ENCODE results near the gene CXCR2.
"Not testable (repeated sequence)": the region's sequence is repeated elsewhere in the genome, so short reads cannot be mapped to it uniquely, and the experiment has no call there.

CXCR2 gene

DNA sequence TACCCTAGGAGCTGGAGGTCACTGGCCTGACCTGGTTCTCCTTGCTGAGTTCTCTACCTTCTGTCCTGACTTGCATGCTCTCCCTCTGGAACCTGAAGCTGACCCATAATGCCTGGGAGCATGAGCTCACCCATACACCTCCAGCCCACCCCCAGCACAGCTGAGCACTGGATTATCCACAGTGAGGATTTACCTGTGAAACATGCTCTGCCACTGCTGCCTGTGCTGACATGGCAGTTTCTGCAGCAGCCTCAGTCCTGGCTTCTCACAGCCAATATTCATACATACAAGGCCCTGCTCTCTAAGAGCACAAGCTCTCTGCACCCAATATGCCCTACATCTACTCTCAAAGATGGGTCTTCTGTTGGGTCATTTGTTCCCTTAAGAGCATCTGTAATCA is 5.0 kb downstream of the CXCR2 start:
- no peak for DNase-seq

DNA sequence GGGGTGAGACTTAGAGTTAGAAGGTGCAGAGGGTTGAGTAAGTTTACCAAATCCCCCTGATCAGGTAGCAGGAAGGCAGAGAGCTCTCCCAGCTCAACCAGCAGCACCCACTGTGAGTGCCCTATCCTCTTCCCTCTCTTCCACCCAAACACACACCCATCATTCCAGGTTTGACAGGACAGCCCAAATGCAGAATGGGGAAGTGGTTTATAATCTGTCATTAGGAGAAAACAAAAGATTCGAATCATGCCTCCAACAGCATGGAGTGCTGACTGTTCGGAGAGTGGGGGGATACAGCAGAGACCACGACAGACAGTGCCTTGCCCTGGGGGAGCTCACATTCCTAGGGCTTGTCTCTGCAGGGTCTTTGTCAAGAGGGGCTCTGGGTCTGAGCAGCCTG is 11.7 kb downstream of the CXCR2 start:
- DNase-seq: no peak

DNA sequence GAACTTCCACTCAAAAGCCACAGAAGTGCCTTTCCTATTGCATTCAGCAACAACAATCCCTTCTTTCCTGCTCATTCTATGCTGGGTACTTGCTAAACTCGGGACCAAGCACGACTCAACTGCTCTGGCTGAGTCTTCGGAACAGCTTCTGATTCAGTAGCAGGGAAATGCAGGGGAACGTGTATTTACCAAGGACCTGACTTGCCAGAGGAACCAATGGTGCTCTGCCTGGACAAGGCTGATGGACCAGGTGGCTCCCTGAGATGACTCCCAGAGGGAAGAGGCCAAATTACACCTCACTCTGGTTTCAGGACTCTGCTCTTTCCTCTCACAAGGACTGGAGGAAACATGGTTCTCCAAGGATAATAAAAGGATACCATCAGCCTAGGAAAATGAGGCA is 12.2 kb downstream of the CXCR2 start:
- DNase-seq: no peak

DNA sequence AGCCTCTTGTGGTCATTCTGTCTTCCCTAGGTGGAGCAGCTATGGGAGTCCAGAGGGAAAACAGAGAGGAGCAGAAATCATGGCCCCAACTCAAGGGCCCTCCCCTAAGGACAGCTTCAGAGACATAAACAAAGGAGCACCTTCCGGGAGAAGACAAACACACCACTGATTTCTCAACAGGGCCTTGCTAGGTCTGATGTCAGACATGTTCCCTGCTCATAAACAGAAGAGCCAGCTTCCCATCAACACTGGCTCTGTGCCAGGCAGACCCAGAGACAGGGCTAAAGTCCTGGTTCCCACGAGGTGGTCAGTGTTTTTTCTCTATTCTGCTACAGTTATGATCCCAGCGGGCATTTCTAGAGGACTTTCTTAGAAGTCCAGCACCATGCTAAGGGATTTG is 19.3 kb downstream of the CXCR2 start:
- no peak for DNase-seq

DNA sequence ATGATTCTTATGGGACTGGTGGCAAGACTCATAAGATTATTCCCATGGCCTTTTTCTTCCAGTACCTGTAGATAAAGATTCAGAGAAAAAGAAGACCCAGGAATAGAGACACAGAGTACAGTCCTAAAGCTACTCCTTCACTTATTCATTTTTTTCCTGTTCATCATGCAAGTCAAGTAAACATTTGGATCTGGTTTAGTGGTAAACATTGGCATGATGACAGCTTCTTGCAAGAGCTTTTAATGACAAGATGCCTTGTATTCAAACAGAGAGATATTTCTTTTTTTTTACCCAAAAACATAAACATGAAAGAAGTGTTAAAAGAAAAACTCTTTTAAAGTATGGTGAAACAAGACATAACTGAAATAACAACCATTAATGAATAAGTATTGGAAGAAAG is 20.2 kb downstream of the CXCR2 start:
- no peak for DNase-seq

DNA sequence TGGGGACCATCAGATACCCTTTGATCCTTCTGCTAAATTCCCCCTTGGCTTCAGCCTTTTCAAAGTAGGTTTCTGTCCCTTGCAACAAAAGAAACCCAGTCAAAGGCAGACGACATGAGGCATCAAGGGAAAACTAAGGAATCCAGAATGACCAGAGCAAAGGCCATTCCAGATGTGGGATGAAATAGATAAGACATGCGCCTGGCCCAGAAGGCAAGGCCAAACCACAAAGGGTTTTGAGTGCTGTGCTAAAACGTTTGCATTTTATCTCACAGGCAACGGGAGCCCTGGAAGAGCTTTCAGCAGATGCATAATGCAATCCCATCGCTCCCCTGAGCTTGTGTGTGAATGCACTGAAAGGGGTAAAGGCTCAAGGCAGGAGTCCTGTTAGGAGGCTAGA is 23.3 kb downstream of the CXCR2 start:
- DNase-seq: no peak

DNA sequence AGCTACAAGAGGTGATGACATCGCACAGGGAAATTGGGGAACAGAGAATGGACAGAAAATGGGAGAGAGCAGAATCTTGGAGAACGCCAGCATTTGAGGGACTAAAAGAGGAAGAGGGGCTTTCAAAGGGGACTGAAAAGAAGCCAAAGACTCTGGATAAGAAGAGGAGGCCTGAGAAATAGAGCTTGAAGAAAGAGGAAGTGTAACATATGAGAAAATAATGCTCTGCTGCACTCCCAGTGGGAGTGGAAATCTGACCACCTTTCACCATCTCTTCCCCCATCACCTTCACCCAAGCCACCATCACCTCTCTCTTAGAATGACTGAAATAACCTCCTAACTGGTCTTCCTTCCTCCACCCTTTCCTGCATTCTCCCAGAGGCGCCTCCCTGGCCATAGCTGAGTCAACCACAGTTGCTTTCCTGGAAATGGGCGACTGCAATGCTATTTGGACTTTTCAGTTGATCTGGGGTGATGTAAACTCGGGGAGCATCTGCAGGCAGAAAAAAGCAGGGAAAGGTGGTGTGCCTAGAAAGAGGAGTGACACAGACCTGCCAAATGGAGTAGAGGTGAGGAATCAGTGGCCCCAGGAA is 24.1 kb downstream of the CXCR2 start:
- no peak for DNase-seq

DNA sequence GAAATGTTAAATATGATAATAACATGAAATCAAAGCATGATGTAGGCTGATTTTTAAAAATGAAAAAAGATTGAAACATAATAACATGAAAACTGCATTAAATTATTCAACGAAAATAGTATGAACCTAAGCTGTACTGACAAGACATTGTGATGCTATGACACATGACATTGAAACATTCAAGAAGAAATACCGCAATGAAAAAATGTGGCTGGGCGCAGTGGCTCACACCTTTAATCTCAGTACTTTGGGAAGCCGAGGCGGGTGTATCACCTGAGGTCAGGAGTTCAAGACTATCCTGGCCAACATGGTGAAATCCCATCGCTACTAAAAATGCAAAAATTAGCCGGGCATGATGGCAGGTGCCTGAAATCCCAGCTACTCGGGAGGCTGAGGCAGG is 26.3 kb downstream of the CXCR2 start:
- no peak for DNase-seq

DNA sequence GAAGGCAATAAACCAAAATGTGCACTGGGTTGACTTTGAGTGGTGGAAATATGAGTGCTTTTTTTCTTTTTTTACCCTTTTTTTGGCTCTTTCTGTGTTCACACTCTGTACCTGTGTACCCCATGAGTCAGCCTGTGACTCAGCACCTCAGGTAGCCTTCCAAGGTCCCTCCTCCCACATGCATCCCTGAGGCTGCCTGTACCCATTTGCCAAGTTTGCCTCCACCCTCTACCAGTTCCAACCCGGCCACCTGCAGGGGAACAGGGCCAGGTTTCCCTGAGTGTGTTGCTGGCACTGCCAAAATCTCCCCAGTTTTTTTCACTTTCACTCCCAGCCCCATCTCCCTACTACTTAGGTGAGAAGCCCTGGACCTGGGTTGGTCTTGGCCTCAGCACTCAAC is 26.9 kb downstream of the CXCR2 start:
- DNase-seq: peak; percentile 48

DNA sequence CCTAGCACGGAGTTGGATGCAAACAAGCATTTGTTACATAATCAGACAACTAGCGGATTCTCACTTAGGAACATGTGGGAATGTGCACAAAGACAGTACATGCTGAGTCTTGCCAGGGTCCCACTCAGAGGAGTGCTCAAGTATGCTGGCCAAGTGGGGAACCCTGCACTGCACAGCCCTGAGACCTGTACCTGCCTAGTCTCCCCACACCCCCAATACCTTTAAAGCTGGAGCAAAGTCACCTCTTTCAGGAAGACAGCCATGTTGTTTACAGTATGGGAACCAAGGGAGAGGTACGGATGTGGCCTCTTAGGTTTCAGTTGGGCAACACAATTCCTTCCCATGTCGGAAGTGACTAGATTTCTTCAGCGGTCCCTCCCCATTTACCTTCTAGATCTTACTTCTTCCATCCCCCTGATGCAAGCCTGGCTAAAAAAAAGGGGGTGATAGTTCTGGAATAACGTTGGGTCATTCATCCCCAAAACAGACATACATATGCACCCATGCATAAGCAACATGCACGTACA is 30.2 kb downstream of the CXCR2 start:
- no peak for DNase-seq

DNA sequence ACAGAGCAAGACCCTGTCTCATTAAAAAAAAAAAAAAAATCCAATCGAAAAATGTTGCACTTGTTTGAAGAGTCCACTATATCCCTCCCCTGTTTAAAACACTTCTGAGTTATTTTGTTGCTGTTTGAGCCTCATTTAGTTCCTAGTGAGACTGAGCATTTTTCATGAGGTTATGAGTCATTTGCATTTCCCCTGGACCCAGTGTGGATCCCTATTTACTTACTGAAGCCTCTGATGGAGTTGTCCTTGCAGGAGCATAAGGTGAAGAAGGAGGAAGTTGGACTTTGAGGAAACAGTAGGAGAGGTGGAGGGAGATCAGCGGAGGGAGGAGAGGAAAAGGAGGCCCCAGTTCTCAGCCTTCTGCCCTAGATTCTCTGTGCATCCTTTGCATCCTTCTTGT is 35.8 kb downstream of the CXCR2 start:
- DNase-seq: peak; percentile 10

DNA sequence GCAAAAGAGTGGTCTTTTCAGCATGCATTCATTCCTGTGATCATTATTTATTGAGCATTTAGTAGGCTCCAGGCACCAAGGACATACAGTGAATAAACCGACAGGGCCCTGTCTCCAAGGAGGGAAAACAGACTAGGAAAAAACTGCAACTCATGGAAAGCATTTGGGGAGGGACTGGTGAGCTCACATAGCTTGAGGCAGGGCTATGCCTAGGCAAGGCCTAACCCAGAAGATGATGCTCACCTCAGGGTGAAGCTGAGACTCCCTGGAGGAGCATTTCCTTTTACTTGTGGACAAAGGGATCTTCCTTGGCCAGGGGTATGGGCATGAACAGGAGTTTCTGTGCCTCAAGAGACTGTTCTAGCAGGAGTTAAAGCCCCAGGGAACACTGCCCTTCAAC is 37.0 kb downstream of the CXCR2 start:
- DNase-seq: no peak

DNA sequence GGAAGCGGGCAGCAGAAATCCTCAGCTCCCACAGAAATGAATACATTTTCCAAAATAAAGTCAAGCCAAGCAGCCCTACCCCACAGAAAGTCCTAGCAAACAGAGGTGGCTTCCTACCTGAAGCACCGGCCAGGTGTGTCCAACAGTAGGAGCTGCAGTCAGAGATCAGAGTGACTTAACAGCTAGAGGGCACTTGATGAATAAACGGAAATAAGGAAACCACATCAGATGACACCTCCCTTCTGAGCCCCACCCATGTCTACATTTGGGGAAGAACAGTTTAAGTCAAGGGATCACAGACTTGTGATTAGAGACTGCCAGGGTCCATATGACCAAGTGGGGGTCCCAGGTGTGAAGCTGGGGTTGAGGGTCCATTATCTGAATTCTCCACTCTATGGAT is 41.0 kb downstream of the CXCR2 start, which contains the start of gene CXCR1:
CXCR1 (minus strand) TSS at position 172 of the 400 bp plus-strand sequence. CDS start 1,751 bp downstream, outside the sequence.
- DNase-seq: peak; percentile 8

DNA sequence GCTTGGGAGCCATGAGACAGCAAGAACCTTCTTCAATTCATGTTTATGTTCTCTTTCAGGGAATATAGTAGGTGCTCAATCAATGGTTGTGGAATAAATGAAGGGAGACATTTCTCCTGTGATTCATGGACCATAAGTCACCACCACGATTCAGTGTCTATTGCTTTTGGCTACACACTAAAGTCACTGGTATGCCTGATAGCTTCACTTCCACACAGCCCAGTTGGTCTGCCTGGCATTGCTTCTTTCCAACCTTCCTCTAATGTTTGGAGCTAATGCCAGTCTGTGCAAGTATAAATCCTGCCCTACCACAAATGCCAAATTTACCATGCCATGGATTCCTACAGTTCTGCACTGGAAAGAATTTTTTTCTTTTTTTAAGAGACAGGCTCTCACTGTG is 42.2 kb downstream of the CXCR2 start:
- no peak for DNase-seq

DNA sequence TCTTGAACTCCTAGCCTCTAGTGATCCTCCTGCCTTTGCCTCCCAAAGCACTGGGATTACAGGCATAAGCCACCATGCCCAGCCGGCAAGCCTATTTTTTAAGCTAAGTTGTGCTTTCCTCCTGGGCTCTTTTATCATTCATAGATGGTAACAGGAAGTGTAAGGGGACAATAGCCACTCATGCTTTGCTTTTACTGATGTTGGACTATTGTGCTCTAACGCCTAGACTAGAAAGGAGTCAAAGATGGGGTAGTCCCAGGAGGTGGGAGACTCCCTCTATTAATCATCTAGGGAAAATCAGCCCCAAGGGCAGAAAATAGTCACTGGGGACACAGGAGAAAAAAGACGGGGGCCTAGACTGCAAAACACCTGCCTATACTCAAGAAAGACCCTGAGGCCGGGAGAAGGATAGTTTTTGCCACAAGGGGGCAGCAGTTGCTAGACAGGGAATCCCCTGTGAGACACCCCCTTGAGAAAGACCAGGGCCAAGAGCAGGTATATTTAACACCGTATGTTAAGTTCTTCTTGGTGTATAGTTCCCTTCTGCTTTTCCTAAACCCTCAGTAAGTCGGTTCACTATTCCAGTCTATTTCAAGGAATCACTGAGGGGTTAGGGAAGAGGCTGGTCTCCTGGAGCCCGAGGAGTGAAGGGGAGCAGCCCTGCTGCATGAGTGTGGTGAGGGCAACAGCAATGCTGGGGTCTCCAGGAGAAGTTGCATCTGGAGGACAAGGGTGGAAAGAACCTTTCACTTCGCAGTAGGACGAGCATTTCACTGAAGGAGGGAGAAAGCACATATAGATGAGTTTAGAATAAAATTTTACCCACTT is 43.0 kb downstream of the CXCR2 start:
- peak; percentile 44 for DNase-seq

DNA sequence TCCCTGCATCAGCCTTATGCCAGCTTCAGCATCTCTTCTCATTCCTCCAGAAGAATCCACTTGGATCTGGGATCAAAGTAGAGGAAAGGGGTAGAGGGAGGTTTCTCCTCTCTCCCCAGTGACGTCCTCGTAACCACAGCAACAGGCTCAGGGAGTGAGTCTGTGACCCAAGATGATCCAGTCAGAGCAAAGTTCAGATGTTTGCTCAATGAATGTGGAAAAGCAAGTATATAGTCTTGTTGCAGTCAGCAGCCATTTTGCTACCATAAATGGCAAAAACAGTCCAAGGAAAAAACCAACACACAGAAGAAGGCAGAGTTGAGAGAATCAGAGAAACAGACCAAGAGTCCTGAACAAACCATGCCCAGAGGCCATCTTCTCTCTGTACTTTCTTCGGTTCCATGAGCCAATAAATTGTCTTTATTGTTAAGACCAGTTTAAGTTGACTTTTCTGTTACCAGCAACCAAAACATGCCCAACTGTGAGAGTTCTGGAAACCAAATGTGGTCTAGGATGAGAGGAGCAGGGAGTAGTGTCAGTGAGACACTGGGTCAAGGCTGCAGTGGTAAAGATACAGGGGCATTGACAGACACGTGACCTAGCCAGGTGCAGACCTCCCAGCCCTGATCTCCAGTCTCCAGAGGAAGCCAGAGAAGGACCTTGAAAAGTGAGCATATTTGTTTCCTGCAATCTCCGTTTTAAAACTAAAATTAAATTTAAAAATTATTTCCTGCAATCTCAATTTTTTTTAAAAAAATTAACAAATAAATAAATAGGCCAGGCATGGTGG is 44.1 kb downstream of the CXCR2 start:
- peak; percentile 45 for DNase-seq

DNA sequence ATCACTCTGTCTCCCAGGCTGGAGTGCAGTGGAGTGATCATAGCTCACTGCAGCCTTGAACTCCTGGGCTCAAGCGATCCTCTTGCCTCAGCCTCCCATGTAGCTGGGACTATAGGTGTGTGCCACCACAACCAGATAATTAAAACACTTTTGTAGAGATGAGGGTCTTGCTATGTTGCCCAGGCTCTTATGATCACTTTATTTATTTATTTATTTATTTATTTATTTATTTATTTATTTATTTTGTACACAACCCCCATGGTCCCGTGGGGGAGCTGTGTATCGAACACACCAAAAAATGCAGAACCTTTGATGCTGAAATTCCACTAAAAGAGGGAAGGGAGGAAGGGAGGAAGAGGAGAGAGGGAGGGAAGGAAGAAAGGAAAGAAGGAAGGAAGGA is 45.9 kb downstream of the CXCR2 start:
- not testable (repeated sequence) for DNase-seq

DNA sequence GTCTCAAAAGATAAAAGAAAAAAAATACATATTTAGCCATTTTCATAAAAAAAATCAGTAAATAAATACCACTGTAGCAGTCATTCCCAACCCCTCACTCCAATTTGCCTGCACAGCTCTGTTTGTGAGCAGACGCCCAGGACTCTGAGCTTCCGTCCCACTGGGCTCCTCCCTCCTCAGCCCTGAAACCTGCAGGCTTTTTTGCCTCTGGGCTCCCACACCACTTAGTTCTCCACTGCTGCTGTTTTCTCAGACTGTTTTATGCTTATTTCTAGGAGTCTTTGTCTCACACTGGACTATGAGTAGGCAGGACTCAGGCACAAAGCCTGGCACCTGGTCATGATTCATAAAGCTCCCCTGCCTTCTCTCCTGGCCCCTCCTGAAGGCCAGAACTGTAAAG is 47.0 kb downstream of the CXCR2 start:
- DNase-seq: no peak

DNA sequence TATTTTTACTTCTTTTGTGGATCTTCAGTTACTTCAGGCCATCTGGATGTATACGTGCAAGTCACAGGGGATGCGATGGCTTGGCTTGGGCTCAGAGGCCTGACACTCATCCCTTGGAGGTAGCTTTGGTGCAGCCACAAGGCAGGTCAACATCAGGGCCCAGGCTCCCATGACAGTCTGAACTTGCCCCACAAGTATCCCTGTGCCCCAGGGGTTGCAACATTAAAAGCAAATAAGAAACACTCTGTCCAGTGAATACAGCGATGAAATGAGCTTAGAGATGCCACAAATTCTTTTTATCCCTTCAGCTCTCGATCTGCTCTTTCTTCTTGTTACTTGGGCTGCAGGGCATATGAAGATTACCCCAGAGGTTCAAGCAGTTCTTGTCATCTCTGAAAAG is 54.0 kb downstream of the CXCR2 start:
- no peak for DNase-seq

DNA sequence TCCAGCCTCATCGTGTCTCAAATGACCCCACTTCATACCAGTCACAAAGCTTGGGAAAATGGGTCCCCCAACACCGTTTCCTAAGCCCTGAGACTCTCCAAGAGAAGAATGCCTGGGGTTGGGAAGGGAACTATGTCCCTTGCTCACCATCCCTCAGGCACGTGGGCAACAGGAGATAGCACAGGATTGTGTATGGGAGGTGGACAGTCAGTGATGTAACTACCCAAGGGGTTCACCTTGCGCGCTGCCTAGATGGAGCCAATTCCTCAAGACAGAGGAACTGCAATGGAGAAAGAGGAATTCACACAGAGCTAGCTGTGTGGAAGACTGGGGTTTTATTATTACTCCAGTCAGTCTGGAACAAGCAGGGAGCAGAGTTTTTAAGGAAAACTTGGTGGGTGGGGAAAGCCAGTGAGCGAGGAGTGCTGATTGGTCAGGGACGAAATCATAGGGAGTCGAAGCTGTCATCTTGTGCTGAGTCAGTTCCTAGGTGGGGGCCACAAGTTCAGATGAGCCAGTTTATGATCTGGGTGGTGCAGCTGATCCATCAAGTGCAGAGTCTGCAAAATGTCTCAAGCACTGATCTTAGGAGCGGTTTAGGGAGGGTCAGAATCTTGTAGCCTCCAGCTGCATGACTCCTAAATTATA is 54.8 kb downstream of the CXCR2 start:
- DNase-seq: no peak

DNA sequence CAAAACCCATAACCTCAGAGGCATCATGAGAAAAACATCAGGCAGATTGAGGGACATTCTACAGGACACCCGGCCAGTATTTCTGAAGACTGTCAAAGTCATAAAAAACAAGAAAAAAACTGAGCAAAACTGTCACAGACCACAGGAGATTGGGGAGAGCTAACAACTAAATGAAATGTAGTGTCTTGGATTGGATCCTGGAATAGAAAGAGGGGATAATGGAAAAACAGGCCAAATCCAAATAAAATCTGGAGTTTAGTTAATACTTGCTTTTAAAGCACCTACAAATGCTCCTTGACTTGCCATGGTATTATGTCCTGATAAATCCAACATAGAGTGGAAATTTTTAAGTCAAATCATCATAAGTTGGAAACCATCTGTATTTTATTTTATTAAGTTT is 58.5 kb downstream of the CXCR2 start:
- DNase-seq: no peak

DNA sequence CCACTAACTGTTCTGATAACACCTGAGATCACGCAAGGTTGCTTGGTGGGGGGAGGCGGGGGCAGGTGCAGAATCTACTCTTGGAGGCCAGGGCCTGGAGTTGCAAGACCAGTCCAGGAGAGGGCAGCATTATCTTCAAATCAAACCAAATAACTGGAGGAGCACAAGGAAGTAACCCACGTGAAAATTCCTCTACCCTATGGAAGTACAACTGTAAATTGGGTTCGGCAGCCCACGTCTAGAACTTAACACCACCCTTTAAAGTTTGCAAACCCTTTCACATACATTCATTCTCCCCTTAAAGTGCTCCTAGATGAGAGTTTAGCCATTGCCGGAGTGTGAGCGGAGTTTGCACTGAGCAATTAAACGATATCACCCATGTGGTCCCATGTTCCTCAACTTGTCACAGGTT is 60.5 kb downstream of the CXCR2 start:
- peak; percentile 85 for DNase-seq

Data from DMS53 (cell line).